Esophagus muscularis mucosa (tissue), 3 donors: Measurements from ENCODE around the gene TMEM86B.

ENCODE experiments used
- POLR2A ChIP-seq: fragments of 450-650 bp; IDR thresholded peaks from one replicate; pipeline ENCODE4 v1.6.1; 2017; ENCODE audit warnings: antibody characterized with exemption, moderate library complexity, mild to moderate bottlenecking, low read depth
- POLR2AphosphoS5 ChIP-seq, 2 donors: sonication (generic); formaldehyde crosslinking; IDR thresholded peaks; one replicate each; pipeline ENCODE4 v1.6.1; 2017; ENCODE audit warnings: antibody characterized with exemption in 2 of 2
- TF ChIP-seq, protein P1 (sequence below), 3 experiments: fragments of 200-600 bp in 2 of 3; fragments of 450-650 bp in 1 of 3; sonication (generic) in 2 of 3; IDR thresholded peaks; one replicate each; pipeline ENCODE4 v1.5.1; 2017 to 2019; ENCODE audit warnings: antibody characterized with exemption in 3 of 3, mild to moderate bottlenecking in 2 of 3, moderate library complexity in 1 of 3

DNA sequence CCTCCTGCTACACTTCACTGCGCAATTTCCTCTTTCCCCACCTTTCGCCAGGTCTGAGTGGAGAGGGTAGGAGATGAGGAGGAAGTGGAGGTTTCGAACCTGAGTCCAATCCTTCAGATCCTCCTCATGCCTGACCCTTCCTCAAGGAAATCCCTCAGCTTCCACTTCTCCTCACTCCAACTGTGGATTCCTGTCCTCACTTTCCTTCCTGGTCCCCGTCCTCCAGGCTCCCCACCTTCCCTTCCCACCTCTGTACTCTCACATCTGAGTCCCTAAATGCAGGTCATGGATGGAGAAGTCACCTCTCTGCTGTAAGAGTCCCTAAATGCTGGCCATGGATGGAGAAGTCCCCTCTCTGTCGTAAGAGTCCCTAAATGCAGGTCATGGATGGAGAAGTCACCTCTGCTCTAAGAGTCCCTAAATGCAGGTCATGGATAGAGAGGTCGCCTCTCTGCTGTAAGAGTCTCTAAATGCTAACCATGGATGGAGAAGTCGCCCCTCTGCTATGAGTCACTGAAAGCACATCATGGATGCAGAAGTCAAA lies 3.1 kb downstream of the TMEM86B start:
- TF ChIP-seq, protein P1, sequence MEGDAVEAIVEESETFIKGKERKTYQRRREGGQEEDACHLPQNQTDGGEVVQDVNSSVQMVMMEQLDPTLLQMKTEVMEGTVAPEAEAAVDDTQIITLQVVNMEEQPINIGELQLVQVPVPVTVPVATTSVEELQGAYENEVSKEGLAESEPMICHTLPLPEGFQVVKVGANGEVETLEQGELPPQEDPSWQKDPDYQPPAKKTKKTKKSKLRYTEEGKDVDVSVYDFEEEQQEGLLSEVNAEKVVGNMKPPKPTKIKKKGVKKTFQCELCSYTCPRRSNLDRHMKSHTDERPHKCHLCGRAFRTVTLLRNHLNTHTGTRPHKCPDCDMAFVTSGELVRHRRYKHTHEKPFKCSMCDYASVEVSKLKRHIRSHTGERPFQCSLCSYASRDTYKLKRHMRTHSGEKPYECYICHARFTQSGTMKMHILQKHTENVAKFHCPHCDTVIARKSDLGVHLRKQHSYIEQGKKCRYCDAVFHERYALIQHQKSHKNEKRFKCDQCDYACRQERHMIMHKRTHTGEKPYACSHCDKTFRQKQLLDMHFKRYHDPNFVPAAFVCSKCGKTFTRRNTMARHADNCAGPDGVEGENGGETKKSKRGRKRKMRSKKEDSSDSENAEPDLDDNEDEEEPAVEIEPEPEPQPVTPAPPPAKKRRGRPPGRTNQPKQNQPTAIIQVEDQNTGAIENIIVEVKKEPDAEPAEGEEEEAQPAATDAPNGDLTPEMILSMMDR (IDR thresholded peaks at IDR 0.05): no peak
- TF ChIP-seq POLR2A (no peak), POLR2AphosphoS5 (IDR thresholded peaks at IDR 0.05) (no peak)
